Fibroblast of skin of abdomen (primary cell): ENCODE measurements around the gene TPSD1.

ENCODE experiments used
- DNase-seq: peaks from one replicate; pipeline ENCODE4 v3.0.0-alpha.2; 2013

Gene TPSD1

DNA sequence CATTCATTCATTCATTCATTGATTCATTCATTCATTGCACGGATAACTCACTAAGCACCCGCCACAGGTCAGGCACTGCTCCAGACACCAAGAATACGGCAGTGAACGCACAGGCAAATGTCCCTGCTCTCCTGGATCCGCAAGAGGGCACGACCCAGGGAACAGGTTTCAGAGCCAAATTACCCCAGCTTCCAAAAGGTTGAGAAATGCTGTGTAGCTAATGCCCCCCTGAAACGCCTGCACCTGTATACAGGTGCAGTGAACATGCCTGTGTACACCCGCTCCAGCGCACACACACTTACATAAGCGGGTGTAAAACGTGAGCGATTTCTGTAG, 44.0 kb downstream of the TPSD1 start:
- no peak for DNase-seq

- DNase-seq, result peak; percentile 23
Measured at GRCh38 chr16:1300664-1301476, 45.0 kb downstream of the TPSD1 start.

GRCh38 chr16:1301562-1301961, 45.7 kb downstream of the TPSD1 start:
- no peak for DNase-seq

DNA sequence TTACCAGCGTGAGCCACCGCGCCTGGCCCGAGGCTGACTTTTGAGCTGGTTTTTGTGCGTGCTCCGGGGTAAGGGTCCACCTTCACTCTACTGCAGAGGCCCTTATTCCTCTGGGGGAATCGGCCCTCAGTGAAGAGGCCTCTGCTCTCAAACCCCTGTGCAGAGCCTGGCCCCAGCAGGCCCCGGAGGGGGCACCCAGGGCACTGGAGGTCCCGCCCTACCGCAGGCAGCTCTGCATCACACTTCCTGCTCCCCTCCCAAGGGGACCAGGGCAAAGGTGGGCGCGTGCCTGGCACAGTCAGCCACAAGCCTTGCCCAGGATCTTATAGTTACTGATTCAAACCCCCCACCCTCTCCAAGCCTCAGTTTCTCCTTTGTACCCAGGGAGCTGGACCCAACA, 50.0 kb downstream of the TPSD1 start:
- DNase-seq, result no peak

DNA sequence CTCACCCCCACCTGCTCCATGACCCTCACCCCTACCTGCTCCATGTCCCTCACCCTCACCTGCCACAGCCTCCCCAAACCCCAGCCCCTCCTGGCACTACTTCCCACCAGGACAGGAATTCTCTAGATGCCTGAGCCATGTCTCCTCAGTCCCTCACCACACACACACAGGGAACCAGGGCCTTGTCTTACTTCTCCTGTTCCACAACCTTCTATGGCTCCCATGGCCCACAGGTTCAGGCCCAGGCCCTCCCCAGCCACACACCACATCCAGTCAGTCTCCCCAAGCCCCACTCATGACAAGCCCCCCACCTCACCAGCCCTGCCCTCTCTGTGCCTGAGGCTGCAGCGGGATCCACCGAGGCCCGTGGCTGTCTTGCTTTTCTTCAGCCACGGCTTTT, 50.5 kb downstream of the TPSD1 start:
- DNase-seq, result no peak

DNA sequence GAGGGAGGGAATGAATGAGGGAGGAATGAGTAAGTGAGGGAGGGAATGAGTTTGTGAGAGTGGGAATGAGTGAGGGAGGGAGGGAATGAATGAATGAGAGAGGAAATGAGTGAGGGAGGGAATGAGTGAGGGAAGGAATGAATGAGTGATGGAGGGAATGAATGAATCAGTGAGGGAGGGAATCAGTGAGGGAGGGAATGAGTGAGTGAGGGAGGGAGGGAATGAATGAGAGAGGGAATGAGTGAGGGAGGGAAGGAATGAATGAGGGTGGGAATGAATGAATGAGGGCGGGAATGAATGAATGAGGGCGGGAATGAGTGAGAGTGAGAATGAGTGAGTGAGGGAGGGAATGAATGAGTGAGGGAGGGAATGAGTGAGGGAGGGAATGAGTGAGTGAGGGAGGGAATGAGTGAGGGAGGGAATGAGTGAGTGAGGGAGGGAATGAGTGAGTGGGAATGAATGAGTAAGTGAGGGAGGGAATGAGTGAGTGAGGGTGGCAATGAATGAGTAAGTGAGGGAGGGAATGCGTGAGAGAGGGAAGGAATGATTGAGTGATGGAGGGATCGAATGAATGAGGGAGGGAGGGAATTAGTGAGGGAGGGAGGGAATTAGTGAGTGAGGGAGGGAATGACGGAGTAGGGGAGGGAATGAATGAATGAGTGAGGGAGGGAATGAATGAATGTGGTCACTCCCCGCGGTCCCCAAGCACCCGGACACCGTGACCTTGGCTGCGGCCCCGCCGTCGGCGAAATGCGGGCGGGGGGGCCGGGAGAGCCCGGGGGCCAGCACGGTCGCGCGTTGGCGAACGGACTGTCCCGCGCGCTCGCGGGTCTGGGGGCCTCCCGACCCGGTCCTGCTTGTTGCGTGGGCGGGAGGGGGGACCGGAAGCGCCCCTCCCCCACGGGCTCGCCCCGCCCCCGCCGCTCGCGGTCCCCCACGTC, 52.4 kb downstream of the TPSD1 start:
- no peak for DNase-seq
